GM20000 (cell line): ENCODE measurements around the gene POLR1H.

Source experiments
- DNase-seq: peaks from one replicate; pipeline ENCODE4 v3.0.0; 2012; ENCODE audit warnings: low spot score
- TF ChIP-seq, protein P1 (sequence below): IDR thresholded peaks from 2 replicates; pipeline ENCODE4 v1.5.1; 2012; ENCODE audit warnings: mild to moderate bottlenecking, control low read depth; ENCODE audit errors: extremely low read depth, missing control alignments

The POLR1H gene

DNA sequence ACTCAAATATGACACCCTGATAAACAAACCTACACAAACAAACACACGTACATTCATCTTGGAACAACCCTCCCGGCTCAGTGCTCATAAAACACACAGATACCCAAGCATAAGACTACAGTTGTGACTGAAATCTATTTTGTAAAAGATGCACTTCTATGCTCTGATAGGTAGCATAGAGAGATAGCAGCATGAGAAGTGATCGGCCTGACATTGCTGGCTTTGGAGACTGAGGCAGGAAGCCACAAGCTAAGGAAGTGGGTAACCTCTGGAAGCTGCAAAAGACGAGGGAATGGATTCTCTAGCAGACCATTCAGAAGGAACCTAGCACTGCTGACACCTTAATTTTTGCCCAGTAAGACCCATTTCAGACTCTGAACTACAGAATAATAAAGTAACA lies 16.2 kb downstream of the POLR1H start:
- DNase-seq: peak; percentile 3
- TF ChIP-seq, protein P1, sequence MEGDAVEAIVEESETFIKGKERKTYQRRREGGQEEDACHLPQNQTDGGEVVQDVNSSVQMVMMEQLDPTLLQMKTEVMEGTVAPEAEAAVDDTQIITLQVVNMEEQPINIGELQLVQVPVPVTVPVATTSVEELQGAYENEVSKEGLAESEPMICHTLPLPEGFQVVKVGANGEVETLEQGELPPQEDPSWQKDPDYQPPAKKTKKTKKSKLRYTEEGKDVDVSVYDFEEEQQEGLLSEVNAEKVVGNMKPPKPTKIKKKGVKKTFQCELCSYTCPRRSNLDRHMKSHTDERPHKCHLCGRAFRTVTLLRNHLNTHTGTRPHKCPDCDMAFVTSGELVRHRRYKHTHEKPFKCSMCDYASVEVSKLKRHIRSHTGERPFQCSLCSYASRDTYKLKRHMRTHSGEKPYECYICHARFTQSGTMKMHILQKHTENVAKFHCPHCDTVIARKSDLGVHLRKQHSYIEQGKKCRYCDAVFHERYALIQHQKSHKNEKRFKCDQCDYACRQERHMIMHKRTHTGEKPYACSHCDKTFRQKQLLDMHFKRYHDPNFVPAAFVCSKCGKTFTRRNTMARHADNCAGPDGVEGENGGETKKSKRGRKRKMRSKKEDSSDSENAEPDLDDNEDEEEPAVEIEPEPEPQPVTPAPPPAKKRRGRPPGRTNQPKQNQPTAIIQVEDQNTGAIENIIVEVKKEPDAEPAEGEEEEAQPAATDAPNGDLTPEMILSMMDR: no peak

DNA sequence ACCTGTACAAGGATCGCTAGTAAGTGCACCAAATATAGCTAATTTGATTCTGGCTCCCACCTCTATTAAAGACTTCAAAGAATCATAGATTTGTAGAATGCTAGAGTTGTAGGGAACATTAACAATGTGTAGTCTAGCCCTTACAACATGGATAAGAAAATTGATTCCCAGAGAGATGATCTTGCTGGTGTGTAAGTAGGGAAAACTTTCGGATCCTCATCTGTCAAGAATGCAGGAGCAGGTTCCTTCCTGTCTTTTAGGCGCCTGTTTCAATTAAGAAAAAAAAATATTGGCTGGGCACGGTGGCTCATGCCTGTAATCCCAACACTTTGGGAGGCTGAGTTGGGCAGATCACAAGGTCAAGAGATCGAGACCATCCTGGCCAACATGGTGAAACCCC lies 26.8 kb downstream of the POLR1H start:
- TF ChIP-seq, protein P1: no peak
- no peak for DNase-seq

DNA sequence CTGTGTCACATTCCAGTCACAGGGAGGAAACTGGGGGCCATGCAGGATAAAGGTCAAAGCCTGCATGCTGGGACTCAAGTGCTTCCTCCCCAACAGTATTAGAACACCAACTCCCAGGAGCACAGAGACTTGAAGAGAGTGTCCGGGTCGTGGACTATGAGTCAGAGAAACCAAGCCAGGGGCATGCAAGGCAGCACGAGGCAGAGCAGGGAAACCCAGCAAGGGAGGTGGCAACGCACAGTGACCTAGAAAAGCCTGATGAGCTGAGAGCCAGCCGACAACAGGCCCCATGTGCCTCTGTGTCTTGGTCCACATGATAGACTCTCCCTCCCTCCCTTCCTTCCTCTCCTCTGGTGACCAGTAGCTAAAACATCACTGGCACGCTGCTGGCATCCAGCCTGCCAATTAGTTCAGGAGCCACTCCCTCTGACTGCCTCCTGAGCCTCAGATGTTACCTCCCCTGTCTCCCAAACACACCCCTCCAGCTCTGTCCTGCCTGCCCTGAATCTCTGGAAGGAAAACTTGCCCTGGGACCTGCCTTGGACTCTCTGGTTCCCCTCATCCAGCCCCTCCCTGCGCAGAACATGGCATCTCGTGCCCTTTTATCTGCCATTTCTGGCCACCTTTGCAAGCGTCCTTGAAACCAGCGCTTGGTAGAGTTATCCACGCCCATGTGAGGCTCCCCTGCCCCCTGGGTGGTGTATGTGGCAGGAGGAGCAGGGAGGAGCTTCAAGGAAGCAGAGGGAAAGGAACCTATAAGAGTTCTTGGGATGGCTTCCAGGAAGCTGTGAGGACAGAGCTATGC lies 30.7 kb downstream of the POLR1H start:
- TF ChIP-seq, protein P1: no peak
- no peak for DNase-seq

DNA sequence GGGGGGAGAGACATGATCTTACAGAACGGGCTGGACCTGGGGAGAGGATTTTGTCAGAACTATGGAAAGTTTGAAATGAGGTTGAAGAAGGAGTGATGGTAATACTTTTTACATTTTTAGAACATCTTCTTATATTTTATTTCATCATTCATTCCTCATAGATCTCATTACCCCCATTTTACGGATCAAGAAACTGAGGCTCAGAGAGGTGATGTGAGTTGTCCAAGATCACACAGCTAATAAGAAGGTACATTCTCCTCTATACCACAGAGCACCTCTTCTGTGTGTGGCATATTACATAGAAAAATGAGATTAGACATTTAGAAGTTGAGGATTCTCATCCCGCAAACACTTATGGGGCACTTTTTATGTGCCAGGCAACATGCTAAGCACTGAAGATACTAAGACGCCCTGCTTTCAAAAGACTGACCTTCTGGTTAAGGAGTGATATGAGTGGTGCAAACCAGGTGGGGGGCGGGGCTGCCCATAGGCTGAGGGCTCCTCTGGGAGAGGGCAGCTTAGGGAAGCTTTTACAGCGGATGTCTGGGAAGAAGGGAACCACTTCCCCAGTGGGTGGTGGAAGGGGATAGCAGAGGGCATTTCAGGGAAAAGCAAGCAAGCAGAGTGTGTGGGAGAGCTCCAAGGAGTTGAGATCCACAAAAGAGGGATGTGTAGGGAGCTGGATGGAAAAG lies 31.9 kb downstream of the POLR1H start:
- TF ChIP-seq, protein P1: no peak

DNA sequence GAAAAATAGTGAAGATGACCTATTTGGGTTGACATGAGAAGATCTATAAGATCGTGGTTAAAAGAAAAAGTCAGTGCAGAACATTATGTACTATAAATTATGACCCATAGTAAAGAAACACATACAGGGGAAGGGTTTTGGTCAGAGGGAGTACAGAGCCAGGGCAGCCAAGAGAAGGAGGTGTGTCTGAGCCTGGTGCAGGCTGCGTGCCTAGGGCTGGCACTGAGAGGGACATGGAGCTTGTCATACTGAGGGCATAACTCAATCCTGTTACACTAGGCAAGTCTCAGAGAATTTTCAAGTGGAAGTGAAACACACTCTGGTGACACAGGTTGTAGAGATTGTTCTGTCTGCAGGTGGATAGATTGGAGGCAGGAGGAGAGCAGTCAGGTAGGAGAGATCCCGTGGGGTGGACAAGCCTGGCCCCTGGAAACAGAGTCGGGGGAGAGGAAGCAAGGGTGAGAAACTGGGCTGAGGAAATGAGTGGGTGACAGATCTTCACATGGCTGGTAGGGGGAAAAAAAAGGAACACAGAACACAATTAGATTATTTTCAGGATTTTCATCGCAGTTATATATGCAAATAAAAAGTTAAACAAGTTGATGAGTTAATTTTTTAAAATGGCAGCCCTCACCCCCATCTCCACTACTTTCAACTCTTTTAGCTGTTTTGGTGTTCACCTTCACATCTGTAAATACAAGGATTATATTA lies 33.0 kb downstream of the POLR1H start:
- no peak for DNase-seq
- TF ChIP-seq, protein P1: no peak

More for the DNA sequence above, 31.9 kb downstream of the POLR1H start:
- DNase-seq: no peak

DNA sequence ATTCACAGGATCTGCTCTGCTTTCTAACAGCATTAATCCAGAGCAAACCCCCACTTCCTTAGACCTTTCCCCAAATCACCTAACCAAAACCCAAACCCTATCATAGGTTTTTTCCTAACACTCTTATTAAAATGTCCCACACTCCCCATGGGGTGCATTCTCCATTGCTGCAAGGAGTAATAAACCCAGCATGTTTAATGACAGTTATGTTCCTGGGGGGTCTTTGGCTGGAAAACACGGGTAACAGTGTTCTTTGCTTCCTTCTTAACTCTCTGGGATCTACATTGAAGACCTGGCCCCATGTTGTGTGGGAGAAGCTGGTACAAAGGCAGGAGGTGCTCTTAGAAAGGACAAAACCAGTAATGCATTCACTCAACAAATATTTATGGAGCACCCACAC lies 35.8 kb downstream of the POLR1H start:
- no peak for DNase-seq
- TF ChIP-seq, protein P1: no peak
